HG02885 (cell line): ENCODE measurements around the gene WDR74.
A peak's percentile ranks its signal among the peaks of the same experiment; 100 is the strongest.
"Not testable (repeated sequence)": the region's sequence is repeated elsewhere in the genome, so short reads cannot be mapped to it uniquely, and the experiment has no call there.

Experiments used
- ATAC-seq: cut with Tn5 transposase; IDR thresholded peaks from one replicate; pipeline ENCODE4 v1.9.1; 2021; ENCODE audit warnings: mild to moderate bottlenecking; ENCODE audit not compliant: unreplicated experiment, poor library complexity

Gene WDR74

GRCh38 chr11:62860835-62861563 lies 21.6 kb upstream of the WDR74 start:
- ATAC-seq = peak; percentile 50

- ATAC-seq = not testable (repeated sequence)
Observed at GRCh38 chr11:62859281-62859703, 19.9 kb upstream of the WDR74 start.

DNA sequence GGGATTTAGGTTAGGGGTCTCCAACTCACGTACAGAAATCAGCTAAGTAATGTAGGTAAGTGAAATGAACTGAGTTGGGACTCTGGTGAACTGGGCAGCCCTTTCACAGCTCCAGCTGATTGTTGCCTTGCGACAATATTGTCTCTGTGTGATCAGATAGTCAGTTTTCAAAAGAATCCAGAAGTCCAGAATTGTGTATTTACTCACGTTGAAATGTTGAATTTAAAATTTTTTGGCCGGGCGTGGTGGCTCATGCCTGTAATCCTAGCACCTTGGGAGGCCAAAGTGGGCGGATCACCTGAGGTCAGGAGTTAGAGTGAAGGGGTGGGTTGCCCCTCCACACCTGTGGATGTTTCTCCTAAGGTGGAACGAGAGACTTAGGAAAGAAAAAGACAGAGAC lies 18.8 kb upstream of the WDR74 start:
- ATAC-seq = no peak

DNA sequence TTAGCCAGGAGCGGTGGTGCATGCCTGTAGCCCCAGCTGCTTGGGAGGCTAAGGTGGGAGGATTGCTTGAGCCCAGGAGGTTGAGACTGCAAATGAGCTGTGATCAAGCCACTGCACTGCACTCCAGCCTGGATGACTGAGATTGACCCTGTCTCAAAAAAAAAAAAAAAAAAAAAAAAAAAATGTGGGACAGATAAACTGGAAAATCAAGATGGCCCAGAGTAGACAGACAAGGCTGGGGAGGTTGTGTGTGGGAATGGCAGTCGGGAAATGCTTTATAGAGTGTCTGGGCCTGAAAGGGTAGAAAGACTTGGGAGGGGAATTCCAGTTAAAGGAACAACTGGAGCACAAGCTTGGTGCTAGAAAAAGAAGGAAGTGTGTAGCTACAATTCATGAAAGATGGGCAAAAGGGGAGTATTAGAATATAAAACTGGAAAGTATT lies 18.2 kb upstream of the WDR74 start:
- no peak for ATAC-seq

DNA sequence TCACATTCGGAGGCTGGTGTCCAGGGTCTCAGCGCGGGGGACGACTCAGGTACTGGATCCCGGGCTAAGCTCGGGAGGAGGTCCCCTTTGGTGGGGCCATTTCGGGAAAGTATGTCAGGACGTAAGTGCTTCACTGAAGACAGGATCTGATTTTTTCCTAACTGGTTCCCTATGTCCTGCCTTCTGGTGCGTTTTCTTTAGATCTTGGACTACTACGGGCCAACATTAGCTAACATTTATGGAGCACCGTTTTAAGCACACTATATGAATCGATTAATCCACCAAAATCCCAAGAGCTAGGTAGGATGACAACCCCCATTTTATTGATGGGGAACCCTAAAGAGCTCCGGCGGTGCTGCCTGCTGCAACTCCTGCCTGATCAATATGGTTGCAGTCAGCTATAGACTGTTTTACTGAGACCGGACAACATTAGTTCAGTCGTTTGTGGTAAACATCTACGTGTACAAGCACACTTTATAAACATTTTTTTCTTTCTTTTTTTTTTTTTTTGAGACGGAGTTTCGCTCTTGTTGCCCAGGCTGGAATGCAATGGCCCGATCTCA lies 17.0 kb upstream of the WDR74 start:
- ATAC-seq = no peak

GRCh38 chr11:62855571-62856332 lies 16.4 kb upstream of the WDR74 start:
- peak; percentile 88 for ATAC-seq

DNA sequence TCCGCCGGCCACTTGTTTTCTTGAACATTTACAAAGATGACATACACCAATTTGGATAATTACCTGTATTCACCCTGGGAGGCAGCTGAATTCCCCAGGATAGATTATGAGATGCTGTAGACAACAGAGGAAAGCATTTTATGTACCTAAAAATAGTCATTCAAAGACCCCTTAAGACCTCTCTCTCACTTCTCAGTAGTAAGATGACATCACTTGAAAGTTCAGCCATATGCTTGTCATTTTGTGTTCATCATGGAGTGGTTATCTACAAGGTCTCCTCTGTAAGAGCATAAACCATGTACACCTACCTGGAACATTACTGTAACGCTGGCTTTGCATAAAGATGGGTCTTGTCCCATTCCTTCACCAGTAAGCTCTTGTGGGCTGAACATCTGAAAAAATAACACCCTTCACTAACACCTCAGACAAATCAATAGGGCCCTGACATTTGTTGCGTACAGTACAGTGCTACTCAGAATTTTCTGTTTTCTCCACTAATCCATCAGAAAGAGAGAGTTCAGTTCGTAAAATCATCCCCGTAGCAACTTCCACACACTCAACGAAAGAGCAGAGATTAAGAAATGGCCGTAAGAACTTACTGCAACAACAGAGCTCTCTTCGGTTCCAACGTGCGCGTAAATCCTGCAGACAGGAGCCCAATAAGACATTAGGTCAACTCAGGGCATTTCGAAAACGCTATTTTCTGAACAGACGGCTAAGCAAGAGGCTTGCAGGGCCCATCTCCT lies 15.6 kb upstream of the WDR74 start:
- no peak for ATAC-seq

DNA sequence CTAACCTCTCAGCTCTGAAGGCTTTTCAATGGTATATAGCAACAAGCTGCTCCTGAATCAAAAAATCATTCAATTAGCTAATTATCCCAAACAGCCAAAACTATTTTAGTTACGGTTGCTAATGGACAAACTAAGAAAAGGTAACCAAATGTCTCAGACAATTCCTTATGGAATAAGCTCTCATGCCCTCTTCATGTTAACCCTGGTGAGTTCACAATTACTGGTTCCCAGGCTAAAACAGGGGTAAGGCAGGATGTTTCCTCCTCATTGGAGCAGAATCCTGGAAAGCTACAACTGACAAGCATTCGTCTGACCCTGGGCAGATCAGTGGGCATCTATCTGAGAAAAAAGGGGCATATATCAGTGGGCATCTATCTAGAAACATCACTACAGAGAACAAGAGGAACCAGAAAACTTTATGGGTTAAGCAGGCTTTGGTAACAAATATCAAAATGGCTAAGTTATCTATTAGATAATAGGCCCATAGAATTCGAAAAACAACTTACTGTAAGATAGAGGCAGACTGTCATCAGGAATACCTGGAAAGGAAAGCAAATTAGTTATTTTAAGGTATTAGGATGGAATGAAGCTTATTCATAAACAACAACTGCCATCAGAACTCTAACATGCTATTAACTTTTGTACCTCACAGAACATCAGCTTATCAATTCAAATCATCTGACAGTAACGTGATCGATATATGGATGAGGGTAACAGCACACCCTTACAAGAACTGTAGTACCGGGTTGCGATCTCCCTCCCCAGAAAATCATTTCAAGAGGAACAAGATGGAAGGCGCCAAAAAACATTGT lies 14.8 kb upstream of the WDR74 start:
- ATAC-seq = no peak

DNA sequence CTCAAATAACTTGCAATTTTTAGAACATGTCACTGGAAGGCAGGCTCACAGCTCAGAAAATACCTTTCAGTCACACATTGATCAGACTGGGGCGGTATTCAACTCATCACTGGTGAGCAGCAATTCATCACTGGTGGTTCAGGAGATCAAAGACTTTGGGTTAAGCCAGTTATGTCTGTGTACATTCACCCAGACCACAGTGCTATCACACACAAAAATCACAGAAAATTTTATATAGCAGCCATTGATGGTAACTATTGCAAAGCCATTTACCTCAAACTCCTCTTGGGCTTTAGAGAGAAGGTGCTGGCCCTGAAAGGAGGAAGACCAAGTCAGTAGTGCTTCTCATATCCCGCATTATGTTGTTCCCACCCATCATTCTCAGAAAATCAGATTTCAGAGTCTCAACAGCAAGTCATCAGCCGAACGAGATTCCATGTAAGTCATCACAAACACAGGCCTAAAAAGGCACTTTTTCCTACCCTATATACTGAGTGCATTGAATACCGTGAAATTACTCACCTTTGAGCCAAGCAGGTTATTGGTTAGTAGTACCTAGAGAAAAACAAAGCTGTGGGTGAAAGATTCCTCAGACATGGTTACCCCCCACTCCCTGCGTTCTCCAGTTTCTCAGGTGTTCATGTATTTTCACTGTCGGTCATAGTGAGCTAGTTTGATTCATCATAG lies 14.0 kb upstream of the WDR74 start:
- no peak for ATAC-seq

GRCh38 chr11:62852523-62853188 lies 13.3 kb upstream of the WDR74 start:
- ATAC-seq = no peak

- no peak for ATAC-seq
Observed at GRCh38 chr11:62851807-62852522, 12.6 kb upstream of the WDR74 start.

GRCh38 chr11:62850911-62851806 lies 11.8 kb upstream of the WDR74 start:
- no peak for ATAC-seq

- ATAC-seq = no peak
Observed at GRCh38 chr11:62847767-62848314, 8.5 kb upstream of the WDR74 start.

DNA sequence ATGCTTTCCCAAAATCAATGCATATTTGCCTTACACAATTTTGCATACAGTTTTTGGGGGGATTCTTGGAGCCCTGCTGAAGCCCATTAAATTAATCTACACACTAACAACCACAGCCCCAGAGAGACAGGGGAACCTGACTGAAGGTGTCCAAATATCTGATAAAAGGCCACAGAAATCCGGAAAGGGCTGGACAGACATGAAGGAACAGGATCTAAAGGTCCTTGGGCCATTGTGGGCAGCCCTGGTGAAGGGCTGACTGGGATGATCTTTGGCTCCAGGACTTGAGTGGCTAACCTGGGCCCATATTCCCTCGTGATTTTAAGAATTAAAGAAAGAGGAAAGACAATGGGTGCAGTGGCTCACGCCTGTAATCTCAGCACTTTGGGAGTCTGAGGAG lies 6.8 kb upstream of the WDR74 start:
- no peak for ATAC-seq

DNA sequence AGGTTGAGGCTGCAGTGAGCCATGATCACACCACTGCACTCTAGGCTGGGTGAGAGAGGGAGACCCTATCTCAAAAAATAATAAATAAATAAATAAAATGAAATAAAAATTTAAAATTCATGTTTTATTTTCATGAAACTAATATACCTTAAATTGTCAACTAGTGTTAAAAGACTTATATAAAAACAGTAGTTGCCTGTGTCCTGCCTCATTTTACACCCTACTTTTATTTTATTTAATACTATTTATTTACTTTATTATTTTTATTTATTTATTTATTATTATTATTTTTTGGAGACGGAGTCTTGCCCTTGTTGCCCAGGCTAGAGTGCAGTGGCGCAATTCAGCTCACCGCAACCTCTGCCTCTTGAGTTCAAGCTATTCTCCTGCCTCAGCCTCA lies 4.8 kb upstream of the WDR74 start:
- ATAC-seq = no peak

GRCh38 chr11:62843466-62843865 lies 4.1 kb upstream of the WDR74 start:
- no peak for ATAC-seq

DNA sequence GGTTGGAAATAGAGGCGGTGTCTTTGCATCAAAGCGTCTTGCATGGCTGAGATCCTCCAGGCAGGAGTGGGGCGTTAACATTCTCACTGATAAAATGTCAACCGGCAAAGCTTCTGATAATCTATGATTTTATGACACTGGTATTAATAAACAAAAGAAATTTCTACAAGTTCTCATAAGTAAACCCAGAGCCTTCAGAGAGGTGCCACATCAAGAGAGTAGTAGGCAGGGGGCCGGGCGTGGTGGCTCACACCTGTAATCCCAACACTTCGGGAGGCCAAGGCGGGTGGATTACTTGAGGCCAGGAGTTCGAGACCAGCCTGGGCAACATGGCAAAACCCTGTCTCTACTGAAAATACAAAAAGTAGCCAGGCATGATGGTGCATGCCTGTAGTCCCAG lies 3.5 kb upstream of the WDR74 start:
- not testable (repeated sequence) for ATAC-seq
